ENCODE results near the gene FKBP5. TPM values are rescaled to one million over a fixed set of nuclear protein-coding genes. Genes with fewer than 3 reads are reported as not detected.

Gene FKBP5
- total RNA-seq, 2 experiments from 2014 or later, result 42.5 to 79.1 TPM

GRCh38 chr6:35725081-35725708 is 36.5 kb upstream of the FKBP5 start:
- peaks cover 11% of the 10 kb centered on the region; the same call in 1 of the 2 replicates for H3K79me2 ChIP-seq (ENCODE audit: insufficient read depth, low read depth, low read length)
- ChIA-PET POLR2A (interaction anchor here (0.6 to 1.1 kb wide), 2 partner anchors 9 to 87 kb away, joined by 3 read pairs; no protein-coding TSS in a partner anchor), CTCF (ENCODE audit: unreplicated experiment) (no interaction called here)
- no peaks in the 10 kb centered on the region for H3K9me2 ChIP-seq (ENCODE audit: insufficient read depth, low read length)
- H3K4me2 ChIP-seq (ENCODE audit: low read length), result peak overlapping the region; percentile 96
- H4K20me1 ChIP-seq (ENCODE audit: insufficient read depth, low read length), result no peaks in the 10 kb centered on the region
- DNase-seq (ENCODE audit: low spot score), result no peak
- H3K9me3 ChIP-seq (ENCODE audit: low read length), result no peaks in the 10 kb centered on the region
- no peaks in the 10 kb centered on the region for H3K36me3 ChIP-seq (ENCODE audit: insufficient read depth, low read length)
- H2AFZ ChIP-seq (ENCODE audit: low read length), result no peak overlapping the region
- H3K27ac ChIP-seq (ENCODE audit: low read depth, low read length, poor library complexity, severe bottlenecking), result no peak overlapping the region
- intact Hi-C loops (cut with micrococcal nuclease; ENCODE audit: unreplicated experiment), result no loop called here
- TF ChIP-seq CTCF (conservative IDR thresholded peaks at IDR 0.05; ENCODE audit: low read length), result no peak
- TF ChIP-seq EZH2phosphoT487 (IDR thresholded peaks at IDR 0.05; ENCODE audit: borderline replicate concordance, low read depth, low read length), result no peak
- peaks cover 85% of the 10 kb centered on the region for H3K4me1 ChIP-seq (ENCODE audit: insufficient read depth, low read length, poor library complexity, severe bottlenecking)
- BruUV-seq (replicated peaks), result no TSS peak
- no peak overlapping the region for H3K4me3 ChIP-seq (ENCODE audit: low read depth, low read length, poor library complexity, severe bottlenecking)

- peak overlapping the region; percentile 96 for H3K4me2 ChIP-seq (ENCODE audit: low read length)
- peaks cover 11% of the 10 kb centered on the region; the same call in 1 of the 2 replicates for H3K79me2 ChIP-seq (ENCODE audit: insufficient read depth, low read depth, low read length)
- CTCF ChIA-PET (ENCODE audit: unreplicated experiment), result no interaction called here
- no peaks in the 10 kb centered on the region for H3K36me3 ChIP-seq (ENCODE audit: insufficient read depth, low read length)
- POLR2A ChIA-PET, result interaction anchor here (0.6 kb wide), 1 partner anchor 87 kb away, joined by 3 read pairs; no protein-coding TSS in a partner anchor
- no peak overlapping the region for H3K4me3 ChIP-seq (ENCODE audit: low read depth, low read length, poor library complexity, severe bottlenecking)
- BruUV-seq (replicated peaks), result no TSS peak
- H3K9me2 ChIP-seq (ENCODE audit: insufficient read depth, low read length), result no peaks in the 10 kb centered on the region
- H3K27ac ChIP-seq (ENCODE audit: low read depth, low read length, poor library complexity, severe bottlenecking), result peak overlapping the region; percentile 32
- no peaks in the 10 kb centered on the region for H4K20me1 ChIP-seq (ENCODE audit: insufficient read depth, low read length)
- peaks cover 85% of the 10 kb centered on the region for H3K4me1 ChIP-seq (ENCODE audit: insufficient read depth, low read length, poor library complexity, severe bottlenecking)
- TF ChIP-seq EZH2phosphoT487 (IDR thresholded peaks at IDR 0.05; ENCODE audit: borderline replicate concordance, low read depth, low read length), result no peak
- TF ChIP-seq CTCF (conservative IDR thresholded peaks at IDR 0.05; ENCODE audit: low read length), result no peak
- H3K9me3 ChIP-seq (ENCODE audit: low read length), result no peaks in the 10 kb centered on the region
- intact Hi-C loops (cut with micrococcal nuclease; ENCODE audit: unreplicated experiment), result no loop called here
- DNase-seq (ENCODE audit: low spot score), result no peak
- no peak overlapping the region for H2AFZ ChIP-seq (ENCODE audit: low read length)
These were observed 35.8 kb upstream of the FKBP5 start for GRCh38 chr6:35724471-35724870.

- no peaks in the 10 kb centered on the region for H3K36me3 ChIP-seq (ENCODE audit: insufficient read depth, low read length)
- no peaks in the 10 kb centered on the region for H3K9me2 ChIP-seq (ENCODE audit: insufficient read depth, low read length)
- H3K9me3 ChIP-seq (ENCODE audit: low read length), result no peaks in the 10 kb centered on the region
- ChIA-PET POLR2A (no interaction called here), CTCF (ENCODE audit: unreplicated experiment) (no interaction called here)
- H2AFZ ChIP-seq (ENCODE audit: low read length), result no peak overlapping the region
- no peaks in the 10 kb centered on the region for H4K20me1 ChIP-seq (ENCODE audit: insufficient read depth, low read length)
- no peak for TF ChIP-seq CTCF (conservative IDR thresholded peaks at IDR 0.05; ENCODE audit: low read length)
- peaks cover 85% of the 10 kb centered on the region for H3K4me1 ChIP-seq (ENCODE audit: insufficient read depth, low read length, poor library complexity, severe bottlenecking)
- H3K79me2 ChIP-seq (ENCODE audit: insufficient read depth, low read depth, low read length), result peaks cover 11% of the 10 kb centered on the region; the same call in 1 of the 2 replicates
- H3K4me3 ChIP-seq (ENCODE audit: low read depth, low read length, poor library complexity, severe bottlenecking), result no peak overlapping the region
- no peak for DNase-seq (ENCODE audit: low spot score)
- intact Hi-C loops (cut with micrococcal nuclease; ENCODE audit: unreplicated experiment), result no loop called here
- peak overlapping the region; percentile 32 for H3K27ac ChIP-seq (ENCODE audit: low read depth, low read length, poor library complexity, severe bottlenecking)
- no TSS peak for BruUV-seq (replicated peaks)
- peak overlapping the region; percentile 96 for H3K4me2 ChIP-seq (ENCODE audit: low read length)
These were observed 35.3 kb upstream of the FKBP5 start for GRCh38 chr6:35724059-35724458.
